Ureter (tissue), 1 donor: ENCODE results near the gene PER2. TPM values are rescaled to one million over a fixed set of nuclear protein-coding genes. Genes with fewer than 3 reads are reported as not detected.

ENCODE experiments used
- DNase-seq: peaks from one replicate; pipeline ENCODE4 v3.0.0-alpha.2; 2020; ENCODE audit warnings: low spot score
- total RNA-seq: library from RNA; stranded (reverse); gene quantifications from one replicate; pipeline ENCODE4 v1.2.4, GENCODE V29; 2023
- donor health status: DM: yes; HTN: yes; CAD: no.

Gene PER2
- total RNA-seq, 1 donor from 2014 or later = 30.5 TPM

GRCh38 chr2:238267884-238268680 lies 20.3 kb downstream of the PER2 start:
- DNase-seq = no peak

GRCh38 chr2:238267341-238267710 lies 21.1 kb downstream of the PER2 start:
- DNase-seq = no peak

- DNase-seq = no peak
These were observed 22.8 kb downstream of the PER2 start for GRCh38 chr2:238265605-238266004.

GRCh38 chr2:238264072-238264460 lies 24.3 kb downstream of the PER2 start:
- no peak for DNase-seq

GRCh38 chr2:238263204-238264071 lies 25.0 kb downstream of the PER2 start:
- peak; percentile 93 for DNase-seq

GRCh38 chr2:238262496-238263122 lies 25.8 kb downstream of the PER2 start:
- no peak for DNase-seq

- DNase-seq = no peak
These were observed 26.6 kb downstream of the PER2 start for GRCh38 chr2:238261718-238262375.

GRCh38 chr2:238260883-238261282 lies 27.5 kb downstream of the PER2 start:
- DNase-seq = no peak

- no peak for DNase-seq
These were observed 29.1 kb downstream of the PER2 start for GRCh38 chr2:238259061-238260020.

GRCh38 chr2:238257786-238258700 lies 30.4 kb downstream of the PER2 start:
- DNase-seq = no peak

GRCh38 chr2:238256594-238257104 lies 31.8 kb downstream of the PER2 start:
- DNase-seq = peak; percentile 76

GRCh38 chr2:238256111-238256510 lies 32.3 kb downstream of the PER2 start:
- DNase-seq = no peak

- DNase-seq = no peak
These were observed 32.8 kb downstream of the PER2 start for GRCh38 chr2:238255636-238256035.

GRCh38 chr2:238255151-238255551 lies 33.3 kb downstream of the PER2 start:
- no peak for DNase-seq

- DNase-seq = no peak
These were observed 34.2 kb downstream of the PER2 start for GRCh38 chr2:238254095-238254723.

- DNase-seq = no peak
These were observed 35.4 kb downstream of the PER2 start for GRCh38 chr2:238252766-238253630.

- no peak for DNase-seq
These were observed 36.4 kb downstream of the PER2 start for GRCh38 chr2:238251986-238252385.

- no peak for DNase-seq
These were observed 37.1 kb downstream of the PER2 start for GRCh38 chr2:238251331-238251730.
